GM19099 (cell line): ENCODE measurements around the gene PUM1.

Experiments used
- POLR2A ChIP-seq: IDR thresholded peaks from 3 replicates; pipeline ENCODE4 v1.6.1; 2011; ENCODE audit warnings: low read depth; ENCODE audit not compliant: insufficient read length; ENCODE audit errors: extremely low read depth

The PUM1 gene

GRCh38 chr1:30991862-30992606 is 73.5 kb downstream of the PUM1 start:
- no peak for TF ChIP-seq POLR2A

GRCh38 chr1:30990591-30990990 is 74.9 kb downstream of the PUM1 start:
- TF ChIP-seq POLR2A: no peak

GRCh38 chr1:30988045-30988444 is 77.5 kb downstream of the PUM1 start:
- no peak for TF ChIP-seq POLR2A

GRCh38 chr1:30986755-30987154 is 78.8 kb downstream of the PUM1 start:
- no peak for TF ChIP-seq POLR2A

GRCh38 chr1:30984991-30985503 is 80.5 kb downstream of the PUM1 start:
- TF ChIP-seq POLR2A: no peak

GRCh38 chr1:30984165-30984889 is 81.2 kb downstream of the PUM1 start:
- no peak for TF ChIP-seq POLR2A

GRCh38 chr1:30982937-30983336 is 82.6 kb downstream of the PUM1 start:
- TF ChIP-seq POLR2A: no peak

GRCh38 chr1:30982431-30982830 is 83.1 kb downstream of the PUM1 start:
- no peak for TF ChIP-seq POLR2A

GRCh38 chr1:30981172-30981571 is 84.3 kb downstream of the PUM1 start:
- TF ChIP-seq POLR2A: no peak

- TF ChIP-seq POLR2A: no peak
Measured at GRCh38 chr1:30977511-30977910, 88.0 kb downstream of the PUM1 start.

GRCh38 chr1:30977105-30977504 is 88.4 kb downstream of the PUM1 start:
- no peak for TF ChIP-seq POLR2A

- no peak for TF ChIP-seq POLR2A
Measured at GRCh38 chr1:30976143-30976542, 89.4 kb downstream of the PUM1 start.

GRCh38 chr1:30975217-30975616 is 90.3 kb downstream of the PUM1 start:
- no peak for TF ChIP-seq POLR2A

- TF ChIP-seq POLR2A: no peak
Measured at GRCh38 chr1:30974536-30974935, 91.0 kb downstream of the PUM1 start.

GRCh38 chr1:30971496-30971895 is 94.0 kb downstream of the PUM1 start:
- TF ChIP-seq POLR2A: no peak

GRCh38 chr1:30969903-30970302 is 95.6 kb downstream of the PUM1 start:
- TF ChIP-seq POLR2A: no peak

GRCh38 chr1:30968220-30968971 is 97.1 kb downstream of the PUM1 start:
- no peak for TF ChIP-seq POLR2A
